Non-pigmented ciliary epithelial cell (primary cell): Measurements from ENCODE around the gene SLC9A3.
"Not testable (repeated sequence)": the region's sequence is repeated elsewhere in the genome, so short reads cannot be mapped to it uniquely, and the experiment has no call there.

Source experiments
- DNase-seq: peaks from one replicate; pipeline ENCODE4 v3.0.0-alpha.2; 2010; ENCODE audit warnings: low read depth

Gene SLC9A3

GRCh38 chr5:524234-524972 is at the start of gene SLC9A3:
Gene SLC9A3, minus strand, starts transcription at chr5:524449.
- no peak for DNase-seq

- no peak for DNase-seq
Observed at GRCh38 chr5:573976-574375, 49.7 kb upstream of the SLC9A3 start.

GRCh38 chr5:573206-573605 is 49.0 kb upstream of the SLC9A3 start:
- DNase-seq = no peak

- DNase-seq = no peak
Observed at GRCh38 chr5:572398-573019, 48.3 kb upstream of the SLC9A3 start.

GRCh38 chr5:571791-572190 is 47.5 kb upstream of the SLC9A3 start:
- no peak for DNase-seq

GRCh38 chr5:570886-571285 is 46.6 kb upstream of the SLC9A3 start:
- no peak for DNase-seq

GRCh38 chr5:570446-570845 is 46.2 kb upstream of the SLC9A3 start:
- DNase-seq = no peak

- DNase-seq = no peak
Observed at GRCh38 chr5:569868-570361, 45.7 kb upstream of the SLC9A3 start.

GRCh38 chr5:569358-569867 is 45.2 kb upstream of the SLC9A3 start:
- DNase-seq = no peak

- no peak for DNase-seq
Observed at GRCh38 chr5:568809-569208, 44.6 kb upstream of the SLC9A3 start.

- no peak for DNase-seq
Observed at GRCh38 chr5:568061-568781, 44.0 kb upstream of the SLC9A3 start.

GRCh38 chr5:567664-568060 is 43.4 kb upstream of the SLC9A3 start:
- DNase-seq = no peak

GRCh38 chr5:566636-567309 is 42.5 kb upstream of the SLC9A3 start:
- DNase-seq = no peak

- DNase-seq = no peak
Observed at GRCh38 chr5:565782-566440, 41.7 kb upstream of the SLC9A3 start.

- no peak for DNase-seq
Observed at GRCh38 chr5:561408-561807, 37.2 kb upstream of the SLC9A3 start.

GRCh38 chr5:560792-561166 is 36.5 kb upstream of the SLC9A3 start:
- DNase-seq = no peak

- DNase-seq = no peak
Observed at GRCh38 chr5:558871-559503, 34.7 kb upstream of the SLC9A3 start.

- DNase-seq = no peak
Observed at GRCh38 chr5:558326-558725, 34.1 kb upstream of the SLC9A3 start.

GRCh38 chr5:557917-558316 is 33.7 kb upstream of the SLC9A3 start:
- DNase-seq = not testable (repeated sequence)

- no peak for DNase-seq
Observed at GRCh38 chr5:556909-557441, 32.7 kb upstream of the SLC9A3 start.

- DNase-seq = no peak
Observed at GRCh38 chr5:555058-555623, 30.9 kb upstream of the SLC9A3 start.
